AG09319 (cell line): ENCODE measurements around the gene AUTS2.

Experiments used
- DNase-seq: peaks from one replicate; pipeline ENCODE4 v3.0.0-alpha.2; 2010; ENCODE audit warnings: low read depth; ENCODE audit errors: extremely low read depth
- CTCF ChIP-seq: IDR thresholded peaks from 2 replicates; pipeline ENCODE4 v1.5.1; 2011; ENCODE audit warnings: low read depth, mild to moderate bottlenecking, inconsistent platforms, low read length, moderate library complexity

AUTS2 gene

GRCh38 chr7:69759373-69759772 lies 161.1 kb downstream of the AUTS2 start:
- TF ChIP-seq CTCF, result no peak
- DNase-seq, result no peak

GRCh38 chr7:69761290-69761922 lies 163.1 kb downstream of the AUTS2 start:
- no peak for TF ChIP-seq CTCF
- DNase-seq, result no peak

GRCh38 chr7:69762821-69763352 lies 164.6 kb downstream of the AUTS2 start:
- TF ChIP-seq CTCF, result no peak
- no peak for DNase-seq

- TF ChIP-seq CTCF, result no peak
- no peak for DNase-seq
These were observed 165.2 kb downstream of the AUTS2 start for GRCh38 chr7:69763513-69763912.

- DNase-seq, result no peak
- no peak for TF ChIP-seq CTCF
These were observed 165.9 kb downstream of the AUTS2 start for GRCh38 chr7:69764147-69764546.

- no peak for DNase-seq
- TF ChIP-seq CTCF, result no peak
These were observed 166.4 kb downstream of the AUTS2 start for GRCh38 chr7:69764681-69765080.

- TF ChIP-seq CTCF, result no peak
- no peak for DNase-seq
These were observed 167.6 kb downstream of the AUTS2 start for GRCh38 chr7:69765879-69766278.
